HG02610 (cell line): ENCODE measurements around the gene IPPK.

Source experiments
- ATAC-seq: cut with Tn5 transposase; IDR thresholded peaks from one replicate; pipeline ENCODE4 v1.9.1; 2021; ENCODE audit warnings: mild to moderate bottlenecking, moderate library complexity; ENCODE audit not compliant: unreplicated experiment

Gene IPPK

DNA sequence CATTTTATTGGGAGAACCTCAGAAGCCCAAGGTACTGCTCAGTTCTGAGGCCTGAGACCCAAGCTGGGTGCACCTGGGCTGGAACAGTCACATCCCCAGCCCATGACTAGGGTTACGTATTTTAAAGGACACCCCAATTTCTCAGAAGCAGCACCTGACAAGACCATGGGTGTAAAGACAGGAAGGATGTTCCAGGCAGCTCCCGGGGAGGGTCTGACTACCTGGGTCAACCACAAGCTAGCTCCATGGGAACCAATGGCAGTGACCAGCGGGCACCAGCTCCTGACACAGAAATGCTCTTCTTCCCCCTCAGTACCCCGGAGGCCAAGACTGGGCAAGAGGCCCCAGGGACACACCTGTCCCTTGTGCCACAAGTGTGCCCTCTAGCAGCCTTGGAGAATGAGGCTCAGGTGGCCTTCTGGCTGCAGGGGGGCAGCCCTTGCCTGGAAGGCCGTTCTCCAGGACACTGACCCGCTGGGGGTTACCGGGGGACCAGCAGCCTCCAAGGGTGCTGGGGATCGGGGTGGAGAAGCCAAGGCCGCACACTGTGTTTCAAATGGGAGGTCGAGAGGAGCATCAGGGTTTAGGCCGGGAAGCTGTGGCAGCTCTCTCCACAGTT is 52.6 kb downstream of the IPPK start:
- no peak for ATAC-seq

GRCh38 chr9:92616655-92617111 is 53.2 kb downstream of the IPPK start:
- ATAC-seq: no peak

- ATAC-seq: no peak
Observed at GRCh38 chr9:92616199-92616641, 53.7 kb downstream of the IPPK start.

DNA sequence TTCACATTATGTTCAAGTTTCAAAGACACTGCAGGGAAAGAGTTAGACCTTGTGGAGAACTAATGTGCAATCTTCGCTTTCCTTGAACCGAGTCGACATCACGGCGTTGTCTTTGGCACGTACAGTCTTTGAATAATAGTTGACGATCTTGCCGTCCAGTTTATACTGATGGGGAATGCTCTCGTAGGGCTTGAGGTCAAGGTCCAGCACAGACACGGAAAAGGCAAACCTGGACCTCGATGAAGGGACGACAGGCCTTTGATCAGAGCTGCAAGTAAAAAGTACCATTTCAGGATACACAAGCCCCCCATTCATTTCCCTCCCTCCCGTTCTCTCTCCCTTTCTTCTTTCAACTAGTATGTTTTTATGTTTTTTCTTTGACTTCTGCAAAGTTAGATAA is 54.1 kb downstream of the IPPK start:
- no peak for ATAC-seq

GRCh38 chr9:92614763-92615461 is 55.0 kb downstream of the IPPK start:
- no peak for ATAC-seq

- no peak for ATAC-seq
Observed at GRCh38 chr9:92614123-92614510, 55.8 kb downstream of the IPPK start.

DNA sequence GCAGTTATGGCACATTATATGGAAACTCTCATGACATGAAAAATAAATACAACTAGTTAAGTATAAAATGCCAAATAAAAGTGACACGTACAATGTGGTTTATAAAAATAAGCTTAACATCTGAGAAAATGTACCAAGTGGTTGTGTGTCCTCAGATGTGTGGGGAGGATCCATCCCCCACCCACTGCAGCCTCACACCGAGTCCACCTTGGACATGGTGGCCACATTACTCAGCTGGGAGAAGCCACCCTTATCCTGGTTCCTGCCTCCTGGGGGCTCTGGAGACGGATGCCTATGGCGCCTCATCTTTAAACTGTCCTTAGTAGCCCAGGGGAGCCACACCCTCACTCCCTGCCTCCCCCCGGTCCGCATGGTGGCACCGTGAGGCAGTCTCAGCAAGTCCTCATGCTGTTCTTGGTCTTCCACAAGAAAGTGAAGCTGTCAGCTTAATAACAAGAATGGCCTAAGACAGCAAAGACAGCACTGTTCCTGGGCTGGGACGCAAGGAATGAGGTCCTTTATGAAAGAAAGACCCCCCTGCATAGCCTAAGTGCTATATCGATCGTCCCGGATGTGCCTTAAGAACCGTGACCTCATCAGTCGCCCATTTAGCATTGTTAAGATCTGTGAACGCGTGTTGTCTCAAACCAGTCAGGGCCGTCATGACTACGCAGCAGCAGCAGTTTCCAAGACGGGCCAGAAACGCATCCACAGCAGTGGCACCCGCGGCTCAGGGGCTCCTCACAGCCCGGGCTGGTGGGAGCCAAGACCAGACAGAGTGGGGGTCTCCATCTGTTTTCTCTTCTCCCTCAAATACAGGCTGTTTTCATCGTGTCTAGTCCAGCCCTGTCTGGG is 56.4 kb downstream of the IPPK start:
- no peak for ATAC-seq

- ATAC-seq: no peak
Observed at GRCh38 chr9:92612816-92613215, 57.1 kb downstream of the IPPK start.

DNA sequence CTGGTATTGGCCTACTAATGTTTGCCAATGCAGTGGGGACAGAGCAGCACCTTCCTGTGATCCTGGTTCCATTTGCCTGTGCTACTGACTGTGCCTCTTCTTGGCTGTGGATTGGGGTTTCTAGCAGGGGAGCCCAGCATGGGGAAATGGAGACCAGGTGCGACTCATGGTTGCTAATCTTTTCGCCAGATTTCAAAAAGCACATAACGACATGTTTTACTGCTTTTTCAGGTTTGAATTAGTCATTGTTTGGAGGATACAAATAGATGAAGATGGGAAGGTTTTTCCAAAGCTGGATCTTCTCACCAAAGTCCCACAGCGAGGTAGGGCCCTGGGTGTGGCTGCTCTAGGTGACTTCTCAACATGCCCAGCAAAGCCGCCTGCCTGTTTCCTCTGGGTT is 57.6 kb downstream of the IPPK start:
- ATAC-seq: no peak

DNA sequence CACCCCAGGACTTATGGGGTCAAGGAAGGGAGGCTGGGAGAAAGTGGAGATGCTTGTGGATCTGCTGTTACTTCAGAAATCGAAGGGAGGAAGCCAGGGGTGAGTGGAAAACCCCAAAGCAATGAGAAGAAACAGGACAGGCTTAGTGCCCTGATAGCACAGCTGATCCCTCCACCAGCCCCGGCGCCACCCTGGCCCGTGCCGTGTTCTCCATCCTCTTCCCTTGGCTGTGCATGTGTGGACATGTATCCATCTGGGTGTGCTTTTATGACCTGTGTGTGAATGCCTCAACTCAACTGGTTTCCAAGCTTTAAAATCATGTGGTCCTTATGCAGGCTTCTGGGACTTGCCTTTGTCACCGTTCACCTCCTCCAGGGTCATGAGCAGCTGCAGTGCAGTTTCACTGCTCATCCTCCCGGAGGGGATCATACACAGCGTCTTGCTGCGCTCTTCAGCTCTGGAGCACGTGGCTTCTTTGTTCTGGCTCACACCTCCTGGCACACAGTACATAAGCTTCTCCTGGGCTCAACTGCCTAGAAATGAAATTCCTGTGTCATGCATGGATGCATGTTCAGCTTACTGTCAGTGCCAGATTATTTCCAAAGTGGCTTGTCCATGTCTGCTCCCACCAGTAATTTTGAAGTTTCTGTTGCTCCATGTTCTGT is 58.2 kb downstream of the IPPK start:
- no peak for ATAC-seq

GRCh38 chr9:92610470-92611420 is 59.2 kb downstream of the IPPK start:
- ATAC-seq: no peak

- no peak for ATAC-seq
Observed at GRCh38 chr9:92608909-92609445, 61.0 kb downstream of the IPPK start.

GRCh38 chr9:92608241-92608908 is 61.6 kb downstream of the IPPK start:
- no peak for ATAC-seq

- ATAC-seq: no peak
Observed at GRCh38 chr9:92607773-92608172, 62.2 kb downstream of the IPPK start.

DNA sequence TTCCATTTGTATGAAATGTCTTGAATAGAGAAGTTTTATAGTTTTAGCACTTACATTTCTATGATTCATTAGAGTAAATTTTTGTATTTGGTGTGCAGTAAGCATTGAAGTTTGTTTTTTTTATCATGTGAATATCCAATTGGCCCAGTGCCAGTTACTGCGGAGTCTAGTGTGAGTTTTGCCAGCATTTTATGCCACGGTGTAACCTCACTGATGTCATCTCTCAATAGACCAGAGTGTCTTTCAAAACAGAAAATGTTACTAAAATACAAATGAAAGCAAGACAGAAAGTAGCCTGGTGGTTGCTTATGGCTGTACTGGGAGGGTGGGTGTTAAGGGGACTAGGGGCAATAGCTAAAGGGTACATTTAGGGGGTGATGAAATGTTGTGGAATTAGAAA is 62.8 kb downstream of the IPPK start:
- no peak for ATAC-seq

DNA sequence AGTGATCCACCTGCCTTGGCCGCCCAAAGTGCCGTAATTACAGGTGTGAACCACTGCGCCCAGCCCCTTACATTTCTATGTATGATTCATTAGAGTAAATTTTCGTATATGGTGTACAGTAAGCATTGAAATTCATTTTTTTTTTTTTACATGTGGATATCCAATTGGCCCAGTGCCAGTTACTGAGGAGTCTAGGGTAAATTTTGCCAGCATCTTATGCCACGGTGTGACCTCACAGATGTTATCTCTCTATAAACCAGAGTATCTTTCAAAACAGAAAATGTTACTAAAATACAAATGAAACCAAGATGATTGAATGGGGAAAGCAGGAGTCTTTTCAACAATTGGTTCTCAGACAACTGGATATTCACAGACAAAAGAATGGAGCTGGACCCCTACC is 64.7 kb downstream of the IPPK start:
- ATAC-seq: no peak

- ATAC-seq: no peak
Observed at GRCh38 chr9:92603990-92604389, 65.9 kb downstream of the IPPK start.

GRCh38 chr9:92603100-92603499 is 66.8 kb downstream of the IPPK start:
- ATAC-seq: no peak

DNA sequence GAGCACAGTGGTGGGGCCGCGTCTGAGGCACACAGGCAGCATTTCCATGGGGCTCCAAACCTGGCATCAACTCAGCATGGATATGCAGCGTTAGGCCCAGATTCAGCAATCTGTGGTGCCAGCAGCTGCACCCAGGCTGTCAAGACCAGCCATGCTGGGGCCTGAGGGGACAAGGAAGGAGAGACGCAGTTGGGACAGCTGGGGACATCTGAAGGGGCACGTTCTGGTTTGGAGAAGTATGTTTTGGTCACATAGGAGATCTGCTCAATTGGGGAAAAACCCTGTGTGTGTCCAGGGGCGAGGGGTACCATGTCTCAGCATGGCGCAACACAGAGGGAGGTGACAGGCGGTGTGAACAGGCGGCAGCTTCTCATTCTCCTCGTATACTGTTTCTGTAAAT is 67.5 kb downstream of the IPPK start:
- ATAC-seq: no peak
